Glomerular endothelial cell (primary cell): ENCODE data around the gene PCSK4. TPM values are rescaled to one million over a fixed set of nuclear protein-coding genes. Genes with fewer than 3 reads are reported as not detected.

Experiments
- DNase-seq: peaks from one replicate; pipeline ENCODE4 v3.0.0-alpha.2; 2011; ENCODE audit warnings: low read depth, low spot score; ENCODE audit errors: extremely low read depth
- total RNA-seq: library from RNA; depleted of rRNA; stranded (reverse); fragments of >200 nt; gene quantifications from 2 replicates; pipeline ENCODE4 v1.2.3, GENCODE V29; 2015

PCSK4 gene
- total RNA-seq, 1 donor from 2014 or later = 5.0 TPM

DNA sequence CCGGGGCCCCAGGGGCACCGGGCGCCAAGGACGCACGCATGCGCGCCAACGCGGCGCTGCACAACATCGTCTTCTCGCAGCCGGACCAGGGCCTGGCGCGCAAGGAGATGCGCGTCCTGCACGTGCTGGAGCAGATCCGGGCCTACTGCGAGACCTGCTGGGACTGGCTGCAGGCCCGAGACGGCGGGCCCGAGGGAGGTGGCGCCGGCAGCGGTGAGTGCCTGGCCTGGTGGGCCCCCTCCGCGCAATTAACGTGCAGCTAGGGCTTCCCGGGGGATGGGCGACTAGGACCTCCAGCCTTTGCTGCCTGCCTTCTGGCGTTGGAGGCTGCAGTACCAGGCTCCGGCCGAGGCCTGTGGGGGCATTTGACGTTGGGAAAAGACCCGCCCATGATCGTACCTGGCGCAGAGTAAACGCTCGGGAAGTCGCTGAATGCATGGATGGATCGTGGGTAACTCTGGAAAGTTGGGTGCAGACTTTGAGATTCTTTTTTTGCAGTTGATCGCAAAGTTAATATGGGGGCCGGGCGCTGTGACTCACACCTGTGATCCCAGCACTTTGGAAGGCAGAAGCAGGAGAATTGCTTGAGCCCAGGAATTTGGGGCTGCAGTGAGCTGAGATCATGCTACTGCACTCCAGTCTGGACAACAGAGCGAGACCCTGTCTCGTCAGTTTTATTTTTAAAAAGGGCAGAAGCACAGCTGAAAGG is 33.0 kb downstream of the PCSK4 start:
- no peak for DNase-seq

GRCh38 chr19:1456121-1456900 is 33.8 kb downstream of the PCSK4 start:
- no peak for DNase-seq

GRCh38 chr19:1455336-1456120 is 34.6 kb downstream of the PCSK4 start:
- no peak for DNase-seq

GRCh38 chr19:1455002-1455335 is 35.2 kb downstream of the PCSK4 start:
- DNase-seq = no peak

DNA sequence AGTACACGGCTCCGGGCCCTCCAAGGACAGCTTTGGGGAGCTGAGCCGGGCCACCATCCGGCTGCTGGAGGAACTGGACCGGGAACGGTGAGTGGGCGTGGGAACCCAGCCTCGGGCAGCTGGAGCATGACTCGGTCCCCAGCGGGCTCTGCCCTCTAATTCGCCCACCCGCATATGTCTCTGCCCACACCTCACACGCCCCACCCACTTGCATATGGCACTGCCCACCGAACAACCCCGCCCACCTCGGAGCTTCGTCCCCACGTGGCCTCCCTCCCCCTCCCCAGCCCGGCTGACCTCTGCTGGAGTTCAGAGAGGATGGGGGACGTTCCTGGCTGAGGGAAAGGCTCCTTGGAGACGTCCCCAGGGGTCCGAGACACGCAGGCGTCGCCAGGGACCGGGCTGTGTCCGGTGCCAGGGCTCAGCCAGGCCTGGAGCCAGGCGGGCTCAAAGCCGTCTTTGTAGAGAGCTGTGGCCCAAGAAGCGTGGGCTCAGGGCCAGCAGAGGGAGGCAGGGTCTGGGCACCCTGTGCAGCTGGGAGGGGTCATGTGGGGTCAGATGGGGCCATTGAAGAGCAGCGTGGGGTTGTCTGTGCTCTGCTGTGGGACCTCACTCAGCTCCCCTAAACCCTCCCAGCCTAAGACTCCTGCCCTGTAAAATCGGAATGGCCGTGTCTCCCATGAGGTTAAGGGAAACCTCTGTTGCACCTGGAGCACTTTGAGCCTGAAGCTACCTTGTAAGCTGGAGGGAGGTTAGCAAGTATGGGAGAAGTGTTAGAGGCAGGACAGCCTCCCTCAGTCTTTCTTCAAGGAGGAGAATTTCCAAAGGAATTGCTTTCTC is 36.4 kb downstream of the PCSK4 start:
- DNase-seq = no peak

DNA sequence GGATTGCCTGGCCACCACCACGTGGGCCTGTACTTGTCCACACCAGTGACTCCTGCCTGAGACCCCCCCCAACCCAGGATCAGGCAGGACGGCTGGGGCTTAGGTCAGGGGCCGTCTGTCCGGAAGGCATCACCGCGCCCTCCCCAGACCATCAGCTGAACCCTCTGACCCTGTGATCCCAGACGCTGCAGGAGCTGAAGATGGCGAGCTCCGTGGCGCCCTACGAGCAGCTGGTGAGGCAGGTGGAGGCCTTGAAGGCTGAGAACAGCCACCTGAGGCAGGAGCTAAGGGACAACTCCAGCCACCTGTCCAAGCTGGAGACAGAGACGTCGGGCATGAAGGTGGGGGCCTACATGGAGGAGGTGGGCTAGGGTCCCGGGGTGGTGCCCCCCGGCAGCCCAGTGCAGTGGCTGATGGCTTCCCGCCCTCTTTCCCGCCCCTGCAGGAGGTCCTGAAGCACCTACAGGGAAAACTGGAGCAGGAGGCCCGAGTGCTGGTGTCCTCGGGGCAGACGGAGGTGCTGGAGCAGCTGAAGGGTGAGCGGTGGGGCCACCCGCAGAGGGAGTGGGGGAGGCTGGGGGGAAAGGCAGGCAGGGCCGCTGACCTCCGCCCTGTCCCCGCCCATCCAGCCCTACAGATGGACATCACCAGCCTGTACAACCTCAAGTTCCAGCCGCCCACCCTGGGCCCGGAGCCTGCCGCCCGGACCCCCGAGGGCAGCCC is 37.2 kb downstream of the PCSK4 start:
- no peak for DNase-seq

DNA sequence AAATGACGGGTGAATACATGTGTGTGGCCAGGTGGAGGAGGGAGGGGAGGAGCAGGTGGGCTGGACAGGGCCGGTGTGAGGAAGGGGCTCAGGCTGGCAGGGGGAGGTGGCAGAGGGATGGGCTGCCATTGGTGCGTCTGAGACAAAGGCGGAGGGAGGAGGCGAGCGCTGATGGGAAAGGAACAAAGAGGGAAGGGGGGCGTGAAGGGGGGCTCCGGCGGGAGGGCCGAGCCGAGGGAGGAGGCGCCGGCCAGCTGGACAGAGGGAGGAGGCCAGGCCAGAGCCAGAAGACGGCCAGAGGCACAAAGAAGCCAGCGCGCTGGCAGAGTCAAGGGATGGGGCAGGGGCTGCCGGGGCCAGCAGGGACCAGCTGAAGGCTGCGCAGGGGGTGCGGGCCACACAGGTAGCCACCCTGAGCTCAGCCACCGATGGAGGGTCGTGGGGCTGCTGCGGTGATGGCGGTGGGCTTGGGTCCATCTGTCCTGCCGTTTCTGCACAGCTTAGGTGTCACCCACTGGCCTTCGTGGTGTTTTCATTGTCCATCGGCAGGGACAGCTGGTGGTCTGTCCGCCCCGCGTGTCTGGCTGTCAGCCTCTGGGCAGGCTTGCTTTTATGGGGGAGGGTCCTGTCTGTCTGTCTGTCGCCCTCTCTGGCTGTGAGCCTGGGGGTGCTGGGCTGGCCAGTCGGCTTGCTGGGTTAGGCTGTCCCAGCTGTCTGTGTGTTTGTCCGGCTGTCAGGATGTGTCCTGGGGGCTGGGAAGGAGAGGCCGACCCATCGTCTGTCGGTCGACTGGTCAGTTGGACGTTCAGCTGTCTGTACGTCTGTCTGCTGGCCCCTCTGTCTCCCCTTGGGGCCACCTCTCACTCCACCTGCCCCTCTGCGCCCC is 38.0 kb downstream of the PCSK4 start:
- no peak for DNase-seq

- no peak for DNase-seq
Observed at GRCh38 chr19:1450735-1451731, 39.1 kb downstream of the PCSK4 start.

- no peak for DNase-seq
Observed at GRCh38 chr19:1449467-1450442, 40.4 kb downstream of the PCSK4 start, which contains the start of gene APC2. Gene APC2 (plus strand): TSS chr19:1450121. CDS start chr19:1453002, 2,881 bp downstream.

DNA sequence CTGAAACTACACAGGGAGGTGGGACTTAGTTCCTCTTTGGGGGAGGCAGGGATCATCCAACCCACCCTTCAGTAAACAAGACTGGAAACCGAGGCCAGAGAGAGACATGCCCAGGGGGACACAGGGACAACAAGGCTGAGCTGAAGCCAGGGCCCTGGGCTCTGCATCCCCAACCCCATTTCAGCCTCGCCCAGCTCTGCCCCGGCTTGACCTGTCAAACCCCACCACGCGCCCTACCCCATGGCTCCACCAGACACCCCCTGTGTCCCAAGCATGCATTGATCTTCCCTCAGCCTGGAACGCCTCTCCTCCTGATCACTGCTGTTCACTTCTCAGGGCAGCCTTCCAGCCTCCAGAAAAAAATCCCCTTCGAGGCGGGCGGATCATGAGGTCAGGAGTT is 42.2 kb downstream of the PCSK4 start:
- DNase-seq = no peak

- DNase-seq = no peak
Observed at GRCh38 chr19:1447504-1447903, 42.6 kb downstream of the PCSK4 start.

- DNase-seq = no peak
Observed at GRCh38 chr19:1446713-1447481, 43.3 kb downstream of the PCSK4 start.

- no peak for DNase-seq
Observed at GRCh38 chr19:1445932-1446712, 44.0 kb downstream of the PCSK4 start.

GRCh38 chr19:1445185-1445931 is 44.8 kb downstream of the PCSK4 start:
- no peak for DNase-seq
